Skeletal muscle satellite cell (primary cell): Measurements from ENCODE around the gene AANAT.

ENCODE experiments used
- H3K27me3 ChIP-seq: 2 replicates; pipeline ENCODE4 v1.7.0; 2013; ENCODE audit warnings: low read length; ENCODE audit not compliant: control insufficient read depth, insufficient read depth
- H3K36me3 ChIP-seq: 2 replicates; pipeline ENCODE4 v1.7.0; 2013; ENCODE audit warnings: mild to moderate bottlenecking, control low read depth, low read length; ENCODE audit not compliant: insufficient read depth
- H3K4me1 ChIP-seq: 2 replicates; pipeline ENCODE4 v1.7.0; 2013; ENCODE audit warnings: low read length; ENCODE audit not compliant: control insufficient read depth, insufficient read depth
- H3K4me2 ChIP-seq: 2 replicates; pipeline ENCODE4 v1.7.0; 2013; ENCODE audit warnings: mild to moderate bottlenecking, low read length
- H3K4me3 ChIP-seq: 2 replicates; pipeline ENCODE4 v1.7.0; 2013; ENCODE audit warnings: low read length
- H3K9ac ChIP-seq: 2 replicates; pipeline ENCODE4 v1.7.0; 2013; ENCODE audit warnings: mild to moderate bottlenecking, low read depth, low read length, moderate library complexity
- H3K9me3 ChIP-seq: replicated peaks from 2 replicates; pipeline ENCODE4 v1.7.0; 2013; ENCODE audit warnings: mild to moderate bottlenecking, control low read depth, low read length

AANAT gene

GRCh38 chr17:76458580-76459490 lies 8.6 kb upstream of the AANAT start:
- Histone ChIP-seq H3K27me3 (peaks cover 13% of the 10 kb centered on the region), H3K9ac (no peak overlapping the region), H3K4me2 (no peak overlapping the region), H3K9me3 (no peaks in the 10 kb centered on the region), H3K4me1 (peaks cover 3% of the 10 kb centered on the region), H3K4me3 (no peak overlapping the region), H3K36me3 (no peaks in the 10 kb centered on the region)

DNA sequence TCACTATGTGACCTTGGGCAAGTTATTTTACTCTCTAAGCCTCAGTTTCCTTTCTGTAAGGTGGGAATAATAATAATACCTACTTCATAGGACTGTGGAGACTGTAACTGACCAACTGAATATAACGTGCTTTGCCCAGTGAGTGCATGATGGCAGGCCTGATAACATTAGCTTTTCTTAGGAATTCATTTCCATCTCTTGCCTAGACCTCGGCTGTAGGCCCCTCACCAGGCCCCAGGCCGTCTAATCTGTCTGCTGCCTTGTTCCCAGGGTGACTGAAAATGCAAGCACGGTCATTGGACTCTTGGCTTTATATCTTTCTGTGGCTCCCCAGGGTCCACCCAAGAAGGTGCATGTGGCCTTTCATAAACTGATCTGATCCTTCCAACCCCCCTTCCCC lies 7.7 kb upstream of the AANAT start:
- Histone ChIP-seq H3K9ac (no peak overlapping the region), H3K36me3 (no peaks in the 10 kb centered on the region), H3K27me3 (peaks cover 13% of the 10 kb centered on the region), H3K9me3 (no peaks in the 10 kb centered on the region), H3K4me3 (no peak overlapping the region), H3K4me2 (no peak overlapping the region), H3K4me1 (peaks cover 3% of the 10 kb centered on the region)

- no peak overlapping the region for H3K4me2 ChIP-seq
- no peak overlapping the region for H3K9ac ChIP-seq
- H3K9me3 ChIP-seq: no peaks in the 10 kb centered on the region
- peaks cover 13% of the 10 kb centered on the region for H3K27me3 ChIP-seq
- no peak overlapping the region for H3K4me3 ChIP-seq
- no peaks in the 10 kb centered on the region for H3K36me3 ChIP-seq
- peaks cover 3% of the 10 kb centered on the region for H3K4me1 ChIP-seq
Observed at GRCh38 chr17:76461765-76462555, 5.4 kb upstream of the AANAT start.

DNA sequence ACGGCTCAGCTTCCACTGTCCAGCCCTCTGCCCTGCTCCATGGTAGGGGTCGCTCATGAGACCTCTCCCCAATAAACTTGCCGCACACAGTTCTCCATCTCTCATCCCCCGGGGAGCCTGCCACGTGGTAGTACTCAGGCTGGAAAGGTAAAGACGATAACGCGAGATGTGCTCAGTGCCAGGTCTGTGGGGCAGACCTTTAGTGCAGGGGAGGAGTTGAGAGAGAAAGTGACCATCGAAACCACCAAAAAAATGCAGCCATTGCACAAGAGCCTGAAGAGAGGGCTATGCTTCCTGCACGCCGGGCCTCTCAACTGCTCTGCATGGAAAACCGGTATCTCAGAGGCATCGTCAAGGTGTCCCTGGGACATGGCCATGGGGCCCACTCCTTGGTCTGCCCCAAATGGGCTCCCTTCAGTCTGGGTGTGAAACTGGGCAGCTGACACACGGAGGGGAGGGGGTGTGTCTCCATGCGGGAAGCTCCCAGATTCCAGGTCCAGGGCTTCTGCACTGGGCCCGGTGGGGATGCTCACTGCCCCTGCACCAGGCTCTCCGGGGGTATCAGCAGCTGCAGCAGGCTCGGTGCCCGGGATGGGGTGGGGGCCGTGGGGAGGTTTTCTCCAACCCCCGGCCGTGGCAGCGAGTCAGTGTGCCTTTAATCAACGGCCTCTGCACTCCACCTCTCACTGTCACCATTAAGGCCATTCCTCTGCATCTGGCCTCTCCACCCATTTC lies 4.7 kb upstream of the AANAT start:
- Histone ChIP-seq H3K4me2 (no peak overlapping the region), H3K36me3 (no peaks in the 10 kb centered on the region), H3K27me3 (peaks cover 13% of the 10 kb centered on the region), H3K9me3 (no peaks in the 10 kb centered on the region), H3K9ac (no peak overlapping the region), H3K4me3 (no peak overlapping the region), H3K4me1 (peaks cover 3% of the 10 kb centered on the region)

- Histone ChIP-seq H3K4me1 (no peaks in the 10 kb centered on the region), H3K27me3 (peaks cover 10% of the 10 kb centered on the region), H3K36me3 (peaks cover 2% of the 10 kb centered on the region), H3K9me3 (no peaks in the 10 kb centered on the region), H3K4me3 (no peak overlapping the region), H3K4me2 (no peak overlapping the region), H3K9ac (no peak overlapping the region)
Observed at GRCh38 chr17:76466775-76467130, 650 bp upstream of the AANAT start.

- Histone ChIP-seq H3K27me3 (no peaks in the 10 kb centered on the region), H3K4me2 (no peak overlapping the region), H3K36me3 (peaks cover 8% of the 10 kb centered on the region), H3K9me3 (no peaks in the 10 kb centered on the region), H3K4me3 (no peak overlapping the region), H3K4me1 (no peaks in the 10 kb centered on the region), H3K9ac (no peak overlapping the region)
Observed at GRCh38 chr17:76467809-76468633, 618 bp downstream of the AANAT start.

GRCh38 chr17:76468634-76469010 lies 1.2 kb downstream of the AANAT start:
- no peak overlapping the region for H3K4me3 ChIP-seq
- no peaks in the 10 kb centered on the region for H3K27me3 ChIP-seq
- H3K9me3 ChIP-seq: no peaks in the 10 kb centered on the region
- H3K4me2 ChIP-seq: no peak overlapping the region
- H3K36me3 ChIP-seq: peaks cover 9% of the 10 kb centered on the region
- no peak overlapping the region for H3K9ac ChIP-seq
- H3K4me1 ChIP-seq: no peaks in the 10 kb centered on the region

GRCh38 chr17:76469076-76469990 lies 1.9 kb downstream of the AANAT start:
- Histone ChIP-seq H3K4me2 (no peak overlapping the region), H3K9ac (no peak overlapping the region), H3K9me3 (no peaks in the 10 kb centered on the region), H3K4me1 (no peaks in the 10 kb centered on the region), H3K4me3 (no peak overlapping the region), H3K27me3 (no peaks in the 10 kb centered on the region), H3K36me3 (peaks cover 10% of the 10 kb centered on the region)

GRCh38 chr17:76469991-76470739 lies 2.8 kb downstream of the AANAT start:
- Histone ChIP-seq H3K9ac (no peak overlapping the region), H3K27me3 (no peaks in the 10 kb centered on the region), H3K36me3 (peaks cover 10% of the 10 kb centered on the region), H3K4me1 (no peaks in the 10 kb centered on the region), H3K9me3 (no peaks in the 10 kb centered on the region), H3K4me3 (no peak overlapping the region), H3K4me2 (no peak overlapping the region)
